Activated CD8-positive, alpha-beta memory T cell treated with anti-CD3 and anti-CD28 coated beads for 1 hour (primary cell): ENCODE measurements around the gene NTM.

ENCODE experiments used
- DNase-seq, 2 donors: peaks; one replicate each; pipeline ENCODE4 v3.0.0-alpha.2; 2020; ENCODE audit warnings: low read depth in 1 of 2; ENCODE audit errors: extremely low read depth in 1 of 2

NTM gene

GRCh38 chr11:131973061-131973460, 602.6 kb downstream of the NTM start:
- DNase-seq = no peak

- no peak for DNase-seq
Measured at GRCh38 chr11:131975619-131976018, 605.2 kb downstream of the NTM start.

GRCh38 chr11:131976021-131976420, 605.6 kb downstream of the NTM start:
- no peak for DNase-seq

GRCh38 chr11:131977231-131977630, 606.8 kb downstream of the NTM start:
- no peak for DNase-seq

DNA sequence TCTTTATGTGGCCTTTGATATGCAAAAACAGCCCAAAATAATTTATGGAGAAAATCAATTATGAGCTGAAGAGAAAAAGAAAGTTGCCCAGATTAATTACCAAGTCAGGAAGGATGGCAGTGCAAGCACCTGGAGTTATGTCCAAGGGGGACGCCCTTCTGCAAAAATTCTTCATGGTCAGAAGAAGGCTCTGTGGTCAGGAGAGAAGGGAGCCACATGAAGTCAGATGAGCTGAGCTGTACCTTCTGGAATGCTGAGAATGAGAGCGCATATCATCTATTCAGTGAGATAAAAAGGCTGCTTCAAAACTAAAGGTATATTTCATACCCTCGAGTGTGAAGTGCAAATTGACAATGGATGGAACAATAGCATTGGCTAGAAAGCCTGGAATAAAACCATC, 607.4 kb downstream of the NTM start:
- DNase-seq = no peak

- DNase-seq = no peak
Measured at GRCh38 chr11:131978351-131978750, 607.9 kb downstream of the NTM start.

- no peak for DNase-seq
Measured at GRCh38 chr11:131979364-131979763, 608.9 kb downstream of the NTM start.

- DNase-seq = no peak
Measured at GRCh38 chr11:131980199-131980598, 609.8 kb downstream of the NTM start.

DNA sequence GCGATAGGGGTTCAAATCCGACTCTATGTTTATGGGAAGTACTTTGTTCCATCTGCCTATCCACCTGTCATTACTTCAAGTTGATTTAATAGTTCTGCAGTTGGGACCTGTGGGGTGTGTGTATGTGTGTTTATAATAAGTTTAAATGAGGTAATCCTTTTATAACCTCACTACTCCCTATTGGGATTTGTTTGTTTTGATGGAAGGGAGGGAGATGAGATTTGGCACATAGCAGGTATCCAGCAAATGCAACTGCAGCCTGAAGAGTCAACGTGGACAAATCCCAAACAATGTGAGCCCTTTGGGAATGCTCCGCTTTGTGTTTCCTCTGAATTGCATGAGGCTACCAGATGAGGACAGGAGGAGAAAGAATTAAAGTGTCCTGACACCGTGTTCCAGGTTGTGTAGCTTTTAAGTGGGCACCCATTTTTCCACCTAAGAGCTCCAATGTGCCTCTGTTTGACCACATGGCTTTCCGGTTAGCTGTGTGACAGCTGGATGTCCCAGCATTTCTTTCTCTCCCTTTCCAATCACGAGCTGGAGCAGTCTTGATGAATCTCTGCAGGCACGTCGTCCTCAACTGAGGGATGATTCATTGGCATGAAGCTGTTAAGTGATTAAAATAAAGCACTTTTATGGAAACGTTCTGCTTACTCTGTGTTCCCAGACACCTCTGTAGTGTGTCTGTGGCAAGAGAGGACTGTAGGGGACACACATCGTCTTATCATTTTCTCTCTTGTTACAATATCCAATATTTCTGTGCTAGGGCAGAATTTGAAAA, 610.7 kb downstream of the NTM start:
- no peak for DNase-seq

DNA sequence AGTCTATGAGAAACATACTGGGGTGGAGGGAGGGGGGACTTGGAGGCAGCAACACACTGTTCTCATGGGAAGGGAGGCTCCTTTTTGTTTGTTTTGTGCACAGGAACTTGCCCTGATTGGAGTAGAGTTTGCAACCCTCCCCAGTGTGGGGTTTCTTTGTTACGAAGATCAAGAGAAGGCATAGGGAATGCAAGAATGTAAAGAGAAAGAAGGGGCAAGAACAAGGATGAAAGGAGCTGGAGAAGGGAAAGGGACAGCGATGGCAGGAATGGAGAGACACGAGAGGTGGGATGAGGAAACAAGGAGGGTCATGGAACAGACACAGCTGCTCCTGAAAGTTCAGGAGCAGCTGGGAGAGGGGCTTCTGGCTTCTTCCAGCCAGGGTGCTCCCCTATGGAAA, 611.7 kb downstream of the NTM start:
- DNase-seq = no peak

GRCh38 chr11:131985846-131986301, 615.5 kb downstream of the NTM start:
- no peak for DNase-seq

- DNase-seq = no peak
Measured at GRCh38 chr11:131987703-131988102, 617.3 kb downstream of the NTM start.

- no peak for DNase-seq
Measured at GRCh38 chr11:131991606-131992005, 621.2 kb downstream of the NTM start.

GRCh38 chr11:131993246-131993645, 622.8 kb downstream of the NTM start:
- no peak for DNase-seq

DNA sequence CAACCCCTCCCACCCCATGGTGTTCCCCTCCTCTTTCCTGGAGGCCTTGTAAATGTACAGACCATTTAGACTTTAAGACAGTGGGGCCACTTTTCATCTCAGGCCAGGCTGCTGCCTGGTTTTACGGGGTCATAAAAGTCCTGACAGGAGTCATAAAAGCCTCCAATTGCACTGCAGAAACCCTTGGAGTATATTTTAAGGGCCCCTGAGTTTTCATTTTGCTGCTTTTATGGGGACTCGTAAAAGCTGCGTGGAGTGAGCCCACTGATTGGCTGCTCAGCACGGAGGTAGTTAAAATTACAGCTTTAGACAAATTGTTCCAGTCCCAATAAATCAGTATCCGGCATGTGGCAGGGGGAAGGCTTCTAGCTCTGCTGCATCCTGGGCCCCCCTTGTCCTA, 627.6 kb downstream of the NTM start:
- DNase-seq = no peak

- DNase-seq = no peak
Measured at GRCh38 chr11:131999084-131999483, 628.7 kb downstream of the NTM start.

DNA sequence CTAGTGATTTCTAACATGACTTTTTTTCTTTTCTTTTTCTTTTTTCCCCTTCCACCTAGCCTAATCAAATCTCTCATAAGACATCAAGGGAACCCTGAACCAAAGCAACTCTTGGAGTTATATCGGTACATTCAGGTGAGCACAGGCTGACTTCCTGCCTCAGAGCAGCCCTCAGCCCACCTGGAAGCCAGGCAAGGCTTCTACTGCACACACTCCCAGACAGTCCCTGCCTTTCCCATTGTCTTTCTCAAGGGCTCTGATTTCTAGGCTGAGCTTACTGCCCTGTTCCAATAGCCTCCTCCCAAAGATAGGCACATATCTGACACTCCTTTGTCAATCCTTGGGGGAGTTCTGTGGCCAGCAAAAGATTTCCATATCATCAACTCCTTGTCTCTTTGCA, 629.5 kb downstream of the NTM start:
- no peak for DNase-seq

- no peak for DNase-seq
Measured at GRCh38 chr11:132005887-132006286, 635.5 kb downstream of the NTM start.

DNA sequence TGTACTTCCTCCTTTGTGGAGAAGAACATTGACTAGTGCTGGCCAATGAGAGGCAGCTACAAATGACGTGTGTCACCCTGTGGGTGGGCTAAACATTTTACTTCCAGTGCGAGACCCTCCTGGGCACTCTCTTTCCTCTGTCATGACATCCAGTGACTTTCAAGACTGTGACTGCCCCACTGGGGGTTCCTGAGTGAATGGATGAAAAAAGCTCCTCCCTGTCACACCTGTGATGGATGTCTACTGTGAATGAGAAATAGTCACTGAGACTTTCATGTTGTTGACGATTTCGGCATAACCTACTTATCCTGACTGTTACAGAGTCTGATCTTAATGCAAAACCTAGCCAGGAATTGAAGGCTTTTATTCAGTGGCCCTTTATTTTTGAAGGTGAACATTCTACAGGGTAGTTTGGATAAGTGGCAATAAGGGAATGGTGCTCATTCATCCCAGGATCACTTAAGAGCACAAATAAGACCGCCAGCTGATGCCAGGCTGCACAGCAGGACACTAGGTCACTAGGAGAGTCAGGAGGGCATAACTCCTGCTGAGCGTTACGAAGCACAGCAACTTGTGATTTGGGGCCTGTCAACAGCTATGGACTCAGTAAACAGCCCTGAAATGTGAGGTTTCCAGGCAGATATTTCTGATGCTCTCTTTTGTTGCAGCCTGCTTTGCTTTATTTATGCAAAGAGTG, 636.6 kb downstream of the NTM start:
- no peak for DNase-seq

- no peak for DNase-seq
Measured at GRCh38 chr11:132008226-132008625, 637.8 kb downstream of the NTM start.

DNA sequence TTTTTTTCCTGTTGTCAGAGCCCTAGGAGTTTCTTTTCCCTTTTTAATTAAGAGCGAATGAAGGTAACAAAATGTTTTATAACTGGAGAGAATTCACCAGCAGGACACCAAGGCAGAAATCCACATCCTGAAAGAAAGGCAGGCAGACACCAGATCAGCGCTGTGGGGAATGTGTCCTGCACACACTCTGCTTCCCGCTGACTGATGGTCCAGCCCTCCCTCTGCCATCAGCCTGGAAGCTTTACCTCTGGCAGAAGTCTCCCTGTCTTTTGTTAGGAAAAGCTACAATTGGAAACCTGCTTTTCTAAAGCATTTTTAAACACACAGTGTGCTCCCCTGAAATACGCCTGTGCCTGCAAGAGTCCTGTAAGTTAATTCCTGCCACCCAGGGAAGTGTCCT, 638.5 kb downstream of the NTM start:
- DNase-seq = no peak

DNA sequence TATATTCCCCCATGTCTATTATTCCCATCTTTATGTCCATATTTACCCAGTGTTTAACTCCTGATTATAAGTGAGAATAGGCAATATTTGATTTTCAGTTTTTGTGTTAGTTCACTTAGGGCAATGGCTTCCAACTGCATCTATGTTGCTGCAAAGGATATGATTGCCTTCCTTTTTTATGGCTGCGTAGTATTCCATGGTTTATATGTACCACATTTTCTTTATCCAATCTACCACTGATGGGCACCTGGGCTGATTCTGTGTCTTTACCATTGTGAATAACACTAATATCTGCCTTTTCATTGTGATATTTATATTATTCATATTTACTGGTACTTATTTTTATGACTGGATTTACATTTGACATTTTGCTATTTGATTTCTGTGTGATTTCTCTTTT, 649.6 kb downstream of the NTM start:
- DNase-seq = no peak
